Neural crest cell (in vitro differentiated cells): ENCODE measurements around the gene PRELID3B. TPM values are rescaled to one million over a fixed set of nuclear protein-coding genes. Genes with fewer than 3 reads are reported as not detected.

Experiments used
- DNase-seq: peaks from one replicate; pipeline ENCODE4 v3.0.0; 2021; ENCODE audit warnings: low read depth, mixed read lengths, low spot score
- H3K27ac Mint-ChIP-seq: one replicate; pipeline ENCODE4 v1.8.0; 2021; ENCODE audit warnings: mild to moderate bottlenecking, mixed read lengths; ENCODE audit not compliant: unreplicated experiment
- H3K27me3 Mint-ChIP-seq: 2 replicates; pipeline ENCODE4 v1.8.0; 2021; ENCODE audit warnings: low read depth, mild to moderate bottlenecking, mixed read lengths
- H3K36me3 Mint-ChIP-seq: 2 replicates; pipeline ENCODE4 v1.8.0; 2021; ENCODE audit warnings: low read depth, mild to moderate bottlenecking, mixed read lengths
- H3K4me1 Mint-ChIP-seq: 2 replicates; pipeline ENCODE4 v1.8.0; 2021; ENCODE audit warnings: mixed read lengths
- H3K4me3 Mint-ChIP-seq: one replicate; pipeline ENCODE4 v1.8.0; 2021; ENCODE audit warnings: mild to moderate bottlenecking, mixed read lengths
- H3K9me3 Mint-ChIP-seq: 2 replicates; pipeline ENCODE4 v1.8.0; 2021; ENCODE audit warnings: mixed read lengths
- total RNA-seq: library from RNA; stranded (reverse); gene quantifications from 2 replicates; pipeline ENCODE4 v1.2.1, GENCODE V29; 2021
- TF ChIP-seq, protein P1 (sequence below): fragments of 200-600 bp; sonication (generic); conservative IDR thresholded peaks from 2 replicates; pipeline ENCODE4 v1.5.0; 2021; ENCODE audit warnings: antibody characterized with exemption, mild to moderate bottlenecking

Gene PRELID3B
- total RNA-seq, 1 donor from 2014 or later = 45.3 TPM

DNA sequence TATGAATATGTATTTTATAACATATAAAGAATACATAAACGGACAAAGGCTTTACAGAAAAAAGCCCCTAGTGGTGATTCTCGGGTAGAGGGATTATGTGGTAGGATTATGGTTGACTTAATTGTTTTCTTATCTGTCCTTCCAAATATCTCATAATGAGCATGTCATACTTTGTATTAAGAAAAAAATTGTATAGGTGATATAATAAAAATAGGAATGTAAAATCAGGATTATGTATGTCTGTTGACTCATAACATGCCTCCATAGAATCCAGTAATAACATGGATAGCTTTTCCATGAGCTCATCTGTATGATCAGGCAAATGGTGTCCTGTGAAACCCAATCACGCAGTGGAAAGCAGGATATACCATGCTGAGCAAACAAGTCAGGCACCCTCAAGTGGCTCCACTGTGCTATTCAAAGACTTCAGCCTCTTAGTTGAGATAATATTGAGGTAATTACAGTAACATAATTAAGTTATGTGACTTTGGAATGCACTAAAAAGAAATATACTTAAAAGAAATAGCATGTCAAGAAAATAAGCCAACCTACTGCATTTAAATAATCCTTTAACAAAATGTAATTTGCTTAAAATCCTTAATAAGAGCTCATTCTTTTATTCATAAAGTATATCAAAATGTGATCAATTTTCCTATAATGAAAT lies 39.6 kb upstream of the PRELID3B start:
- no peak overlapping the region for H3K4me3 Mint-ChIP-seq
- no peaks in the 10 kb centered on the region for H3K36me3 Mint-ChIP-seq
- no peak for DNase-seq
- TF ChIP-seq, protein P1, sequence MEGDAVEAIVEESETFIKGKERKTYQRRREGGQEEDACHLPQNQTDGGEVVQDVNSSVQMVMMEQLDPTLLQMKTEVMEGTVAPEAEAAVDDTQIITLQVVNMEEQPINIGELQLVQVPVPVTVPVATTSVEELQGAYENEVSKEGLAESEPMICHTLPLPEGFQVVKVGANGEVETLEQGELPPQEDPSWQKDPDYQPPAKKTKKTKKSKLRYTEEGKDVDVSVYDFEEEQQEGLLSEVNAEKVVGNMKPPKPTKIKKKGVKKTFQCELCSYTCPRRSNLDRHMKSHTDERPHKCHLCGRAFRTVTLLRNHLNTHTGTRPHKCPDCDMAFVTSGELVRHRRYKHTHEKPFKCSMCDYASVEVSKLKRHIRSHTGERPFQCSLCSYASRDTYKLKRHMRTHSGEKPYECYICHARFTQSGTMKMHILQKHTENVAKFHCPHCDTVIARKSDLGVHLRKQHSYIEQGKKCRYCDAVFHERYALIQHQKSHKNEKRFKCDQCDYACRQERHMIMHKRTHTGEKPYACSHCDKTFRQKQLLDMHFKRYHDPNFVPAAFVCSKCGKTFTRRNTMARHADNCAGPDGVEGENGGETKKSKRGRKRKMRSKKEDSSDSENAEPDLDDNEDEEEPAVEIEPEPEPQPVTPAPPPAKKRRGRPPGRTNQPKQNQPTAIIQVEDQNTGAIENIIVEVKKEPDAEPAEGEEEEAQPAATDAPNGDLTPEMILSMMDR = peak; percentile 63
- peaks cover 14% of the 10 kb centered on the region for H3K27me3 Mint-ChIP-seq
- H3K27ac Mint-ChIP-seq = no peak overlapping the region
- no peaks in the 10 kb centered on the region for H3K4me1 Mint-ChIP-seq
- H3K9me3 Mint-ChIP-seq = no peaks in the 10 kb centered on the region

GRCh38 chr20:59081036-59081435 lies 38.5 kb upstream of the PRELID3B start:
- TF ChIP-seq, protein P1 = no peak
- DNase-seq = no peak
- H3K4me3 Mint-ChIP-seq = no peak overlapping the region
- H3K27me3 Mint-ChIP-seq = peaks cover 21% of the 10 kb centered on the region
- H3K27ac Mint-ChIP-seq = no peak overlapping the region
- no peaks in the 10 kb centered on the region for H3K9me3 Mint-ChIP-seq
- H3K4me1 Mint-ChIP-seq = no peaks in the 10 kb centered on the region
- H3K36me3 Mint-ChIP-seq = no peaks in the 10 kb centered on the region

GRCh38 chr20:59078231-59078630 lies 35.6 kb upstream of the PRELID3B start:
- Mint-ChIP-seq H3K9me3 (no peaks in the 10 kb centered on the region), H3K36me3 (no peaks in the 10 kb centered on the region), H3K4me3 (no peak overlapping the region), H3K27ac (no peak overlapping the region), H3K4me1 (no peaks in the 10 kb centered on the region), H3K27me3 (peaks cover 45% of the 10 kb centered on the region)
- DNase-seq = no peak
- TF ChIP-seq, protein P1 = no peak

- no peaks in the 10 kb centered on the region for H3K4me1 Mint-ChIP-seq
- no peaks in the 10 kb centered on the region for H3K9me3 Mint-ChIP-seq
- peaks cover 49% of the 10 kb centered on the region for H3K27me3 Mint-ChIP-seq
- H3K36me3 Mint-ChIP-seq = no peaks in the 10 kb centered on the region
- H3K4me3 Mint-ChIP-seq = no peak overlapping the region
- no peak overlapping the region for H3K27ac Mint-ChIP-seq
- no peak for DNase-seq
- TF ChIP-seq, protein P1 = no peak
Observed at GRCh38 chr20:59077705-59078104, 35.1 kb upstream of the PRELID3B start.

GRCh38 chr20:59075934-59076508 lies 33.4 kb upstream of the PRELID3B start:
- Mint-ChIP-seq H3K36me3 (no peaks in the 10 kb centered on the region), H3K27ac (no peak overlapping the region), H3K4me1 (no peaks in the 10 kb centered on the region), H3K4me3 (no peak overlapping the region), H3K9me3 (no peaks in the 10 kb centered on the region), H3K27me3 (peaks cover 47% of the 10 kb centered on the region)
- no peak for DNase-seq
- TF ChIP-seq, protein P1 = no peak
